OCI-LY3 (cell line): ENCODE data around the gene SMARCE1.

ENCODE experiments used
- H2AFZ ChIP-seq: fragments of 200-600, 300-600 bp; shearing (Covaris generic); 2 replicates; pipeline ENCODE4 v1.6.0; 2014; ENCODE audit warnings: antibody characterized with exemption, low read depth, low read length
- H3K27ac ChIP-seq: fragments of 200-600, 300-600 bp; sonication (generic); 2 replicates; pipeline ENCODE4 v1.5.1; 2014; ENCODE audit warnings: mild to moderate bottlenecking, low read length, moderate library complexity, mixed read lengths
- H3K27me3 ChIP-seq: fragments of 200-600, 300-600 bp; sonication (generic); 2 replicates; pipeline ENCODE4 v1.6.1; 2014; ENCODE audit warnings: low read depth, low read length, mixed read lengths
- H3K36me3 ChIP-seq: fragments of 200-600, 300-600 bp; sonication (generic); replicated peaks from 2 replicates; pipeline ENCODE3; 2014; ENCODE audit warnings: low read depth, low read length, mixed read lengths
- H3K4me1 ChIP-seq: fragments of 300-600, 200-600 bp; sonication (generic); 2 replicates; pipeline ENCODE4 v1.6.1; 2014; ENCODE audit warnings: low read length, mixed read lengths
- H3K4me2 ChIP-seq: fragments of 200-600, 300-600 bp; sonication (generic); 2 replicates; pipeline ENCODE4 v1.6.1; 2014; ENCODE audit warnings: low read length, mixed read lengths
- H3K4me3 ChIP-seq: fragments of 300-600, 200-600 bp; sonication (generic); 2 replicates; pipeline ENCODE4 v1.5.1; 2014; ENCODE audit warnings: antibody characterized with exemption, mild to moderate bottlenecking, low read length, moderate library complexity
- H3K79me2 ChIP-seq: fragments of 300-600, 200-600 bp; shearing (Covaris generic); 2 replicates; pipeline ENCODE4 v1.6.1; 2014; ENCODE audit warnings: mild to moderate bottlenecking, low read length, mixed read lengths
- H3K9ac ChIP-seq: fragments of 300-600, 200-600 bp; shearing (Covaris generic); 2 replicates; pipeline ENCODE4 v1.6.0; 2014; ENCODE audit warnings: mild to moderate bottlenecking, low read length, moderate library complexity
- H3K9me3 ChIP-seq: fragments of 200-600, 300-600 bp; shearing (Covaris generic); 2 replicates; pipeline ENCODE4 v1.6.1; 2014; ENCODE audit warnings: low read length, mixed read lengths; ENCODE audit not compliant: insufficient read depth
- H4K20me1 ChIP-seq: fragments of 200-600, 300-600 bp; sonication (generic); 2 replicates; pipeline ENCODE4 v1.6.1; 2016; ENCODE audit warnings: low read length, mixed read lengths; ENCODE audit not compliant: insufficient read depth
- EZH2phosphoT487 ChIP-seq: fragments of 200-600 bp; shearing (Covaris generic); IDR thresholded peaks from 2 replicates; pipeline ENCODE4 v1.6.1; 2018; ENCODE audit warnings: antibody characterized with exemption, mixed run types, low read depth
- TF ChIP-seq, protein P1 (sequence below): fragments of 200-600, 300-600 bp; sonication (generic); IDR thresholded peaks from 2 replicates; pipeline ENCODE4 v1.5.1; 2014; ENCODE audit warnings: antibody characterized with exemption, low read length, low read depth

The SMARCE1 gene

GRCh38 chr17:40597556-40598300 lies 49.9 kb downstream of the SMARCE1 start:
- H3K9ac ChIP-seq, result peak overlapping the region; percentile 92

GRCh38 chr17:40597156-40597555 lies 50.5 kb downstream of the SMARCE1 start:
- no peaks in the 10 kb centered on the region; the same call in 1 of the 2 replicates for H3K9me3 ChIP-seq
- H2AFZ ChIP-seq, result peak overlapping the region; percentile 5; the same call in 1 of the 2 replicates
- H3K79me2 ChIP-seq, result peaks cover 18% of the 10 kb centered on the region
- no peaks in the 10 kb centered on the region for H3K27me3 ChIP-seq
- H3K4me3 ChIP-seq, result peak overlapping the region; percentile 70
- peak overlapping the region; percentile 99 for H3K27ac ChIP-seq
- H3K4me1 ChIP-seq, result peaks cover 66% of the 10 kb centered on the region
- no peak for TF ChIP-seq EZH2phosphoT487
- TF ChIP-seq, protein P1, sequence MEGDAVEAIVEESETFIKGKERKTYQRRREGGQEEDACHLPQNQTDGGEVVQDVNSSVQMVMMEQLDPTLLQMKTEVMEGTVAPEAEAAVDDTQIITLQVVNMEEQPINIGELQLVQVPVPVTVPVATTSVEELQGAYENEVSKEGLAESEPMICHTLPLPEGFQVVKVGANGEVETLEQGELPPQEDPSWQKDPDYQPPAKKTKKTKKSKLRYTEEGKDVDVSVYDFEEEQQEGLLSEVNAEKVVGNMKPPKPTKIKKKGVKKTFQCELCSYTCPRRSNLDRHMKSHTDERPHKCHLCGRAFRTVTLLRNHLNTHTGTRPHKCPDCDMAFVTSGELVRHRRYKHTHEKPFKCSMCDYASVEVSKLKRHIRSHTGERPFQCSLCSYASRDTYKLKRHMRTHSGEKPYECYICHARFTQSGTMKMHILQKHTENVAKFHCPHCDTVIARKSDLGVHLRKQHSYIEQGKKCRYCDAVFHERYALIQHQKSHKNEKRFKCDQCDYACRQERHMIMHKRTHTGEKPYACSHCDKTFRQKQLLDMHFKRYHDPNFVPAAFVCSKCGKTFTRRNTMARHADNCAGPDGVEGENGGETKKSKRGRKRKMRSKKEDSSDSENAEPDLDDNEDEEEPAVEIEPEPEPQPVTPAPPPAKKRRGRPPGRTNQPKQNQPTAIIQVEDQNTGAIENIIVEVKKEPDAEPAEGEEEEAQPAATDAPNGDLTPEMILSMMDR, result no peak
- no peaks in the 10 kb centered on the region for H4K20me1 ChIP-seq
- H3K36me3 ChIP-seq, result no peaks in the 10 kb centered on the region
- peak overlapping the region; percentile 92 for H3K9ac ChIP-seq
- H3K4me2 ChIP-seq, result peak overlapping the region; percentile 97

More at GRCh38 chr17:40597556-40598300, 49.9 kb downstream of the SMARCE1 start:
- Histone ChIP-seq H3K79me2 (peaks cover 18% of the 10 kb centered on the region), H4K20me1 (no peaks in the 10 kb centered on the region), H2AFZ (peak overlapping the region; percentile 5; the same call in 1 of the 2 replicates), H3K9me3 (no peaks in the 10 kb centered on the region; the same call in 1 of the 2 replicates), H3K4me1 (peaks cover 71% of the 10 kb centered on the region), H3K27ac (peak overlapping the region; percentile 99), H3K27me3 (no peaks in the 10 kb centered on the region), H3K36me3 (no peaks in the 10 kb centered on the region), H3K4me3 (peak overlapping the region; percentile 70), H3K4me2 (peak overlapping the region; percentile 97)
- no peak for TF ChIP-seq EZH2phosphoT487
- TF ChIP-seq, protein P1, result no peak

DNA sequence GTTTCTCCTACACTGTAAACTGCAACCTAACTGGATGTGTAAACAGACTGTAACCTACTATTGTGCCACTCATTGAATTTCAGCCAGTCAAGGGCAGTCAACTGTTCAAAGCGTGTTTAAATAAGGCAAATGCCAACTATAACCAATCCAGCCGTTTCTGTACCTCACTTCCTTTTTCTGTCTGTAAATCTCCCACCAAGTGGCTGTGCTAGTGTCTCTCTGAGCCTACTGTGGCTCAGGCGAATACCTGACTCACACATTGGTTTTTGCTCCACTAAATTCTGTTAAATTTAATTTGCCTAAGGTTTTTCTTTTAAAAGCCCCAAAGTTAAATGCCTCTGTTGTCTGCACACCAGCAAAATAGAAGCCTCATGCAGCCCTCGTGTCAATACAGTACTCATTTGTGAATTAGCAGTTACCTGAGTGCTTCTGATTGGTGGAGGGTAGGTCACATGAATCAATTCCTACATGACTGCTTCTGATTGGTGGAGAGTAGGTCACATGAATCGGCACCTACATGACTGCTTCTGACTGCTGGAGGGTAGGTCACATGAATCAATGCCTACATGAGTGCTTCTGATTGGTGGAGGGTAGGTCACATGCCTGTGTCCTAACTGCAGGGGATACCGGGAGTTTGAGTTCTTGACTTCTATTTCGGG lies 51.2 kb downstream of the SMARCE1 start:
- Histone ChIP-seq H4K20me1 (no peaks in the 10 kb centered on the region), H3K79me2 (peaks cover 18% of the 10 kb centered on the region), H3K4me3 (peak overlapping the region; percentile 70), H2AFZ (peak overlapping the region; percentile 8; the same call in 1 of the 2 replicates), H3K36me3 (no peaks in the 10 kb centered on the region), H3K4me1 (peaks cover 58% of the 10 kb centered on the region), H3K27me3 (no peaks in the 10 kb centered on the region), H3K9ac (peak overlapping the region; percentile 92), H3K4me2 (peak overlapping the region; percentile 97), H3K9me3 (no peaks in the 10 kb centered on the region; the same call in 1 of the 2 replicates), H3K27ac (peak overlapping the region; percentile 99)
- no peak for TF ChIP-seq EZH2phosphoT487
- TF ChIP-seq, protein P1, result no peak

DNA sequence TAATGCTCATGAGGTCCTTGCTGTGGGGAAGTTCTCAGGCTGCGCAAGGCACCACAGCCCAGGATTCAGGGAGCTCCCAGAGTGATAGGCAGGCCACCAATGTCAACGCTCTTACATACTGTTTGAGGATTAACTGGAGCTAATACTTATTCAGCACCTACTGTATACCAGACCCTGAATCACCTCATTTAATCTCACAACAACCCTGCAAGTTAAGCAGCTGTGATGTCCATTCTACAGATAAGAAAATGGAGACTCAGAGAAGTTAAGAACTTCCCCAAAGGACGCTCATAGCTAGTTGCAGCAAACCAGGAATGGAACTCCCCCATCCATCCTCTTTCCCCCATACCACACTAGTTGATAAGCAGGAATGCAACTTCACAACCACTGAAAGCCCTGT lies 56.9 kb downstream of the SMARCE1 start:
- H3K4me1 ChIP-seq, result peaks cover 6% of the 10 kb centered on the region
- no peak overlapping the region for H2AFZ ChIP-seq
- H3K79me2 ChIP-seq, result no peaks in the 10 kb centered on the region
- H4K20me1 ChIP-seq, result no peaks in the 10 kb centered on the region
- no peak overlapping the region for H3K9ac ChIP-seq
- no peaks in the 10 kb centered on the region for H3K27me3 ChIP-seq
- H3K27ac ChIP-seq, result no peak overlapping the region
- no peaks in the 10 kb centered on the region for H3K36me3 ChIP-seq
- H3K9me3 ChIP-seq, result no peaks in the 10 kb centered on the region
- H3K4me2 ChIP-seq, result no peak overlapping the region
- H3K4me3 ChIP-seq, result no peak overlapping the region
- TF ChIP-seq EZH2phosphoT487, result no peak
- TF ChIP-seq, protein P1, result no peak
